Caco-2 (cell line): ENCODE measurements around the gene DEPDC5. TPM values are rescaled to one million over a fixed set of nuclear protein-coding genes. Genes with fewer than 3 reads are reported as not detected.

Source experiments
- BruUV-seq: library from RNA; stranded (reverse); fragments of 400-500 nt; replicated peaks from 2 replicates; lab custom pipeline; 2021; lab: Mats Ljungman, UMichigan
- CTCF ChIA-PET: fragments of 300-600 bp; sonication (Branson Sonifier 250); formaldehyde crosslinking; loops from one replicate; lab custom pipeline; 2022; ENCODE audit warnings: antibody characterized with exemption; lab: Charles Lee
- POLR2A ChIA-PET: fragments of 300-600 bp; sonication (Branson Sonifier 250); formaldehyde crosslinking; loops from one replicate; lab custom pipeline; 2022; ENCODE audit warnings: antibody characterized with exemption; lab: Charles Lee
- DNase-seq, 2 experiments: peaks; one replicate each; pipeline versions ENCODE4 v3.0.0 to v3.0.0-alpha.2; 2020 to 2022
- H3K27me3 ChIP-seq: replicated peaks from 2 replicates; pipeline ENCODE4 v1.6.0; 2011; ENCODE audit warnings: low read length; ENCODE audit not compliant: control insufficient read depth, insufficient read depth
- H3K36me3 ChIP-seq: 2 replicates; pipeline ENCODE4 v1.5.1; 2011; ENCODE audit warnings: low read length; ENCODE audit not compliant: control insufficient read depth, insufficient read depth
- H3K4me1 ChIP-seq: fragments of 250-450 bp; sonication (Bioruptor Pico); 2 replicates; pipeline ENCODE4 v1.5.1; 2020; ENCODE audit warnings: mild to moderate bottlenecking
- H3K4me3 ChIP-seq: 2 replicates; pipeline ENCODE4 v1.5.1; 2011; ENCODE audit warnings: low read depth, mild to moderate bottlenecking, control low read depth, low read length
- H3K9me3 ChIP-seq: fragments of 250-450 bp; sonication (Bioruptor Pico); 2 replicates; pipeline ENCODE4 v1.5.1; 2020; ENCODE audit warnings: mild to moderate bottlenecking, moderate library complexity
- H3K27ac Mint-ChIP-seq: one replicate; pipeline ENCODE4 v1.8.0; 2022; ENCODE audit warnings: mixed read lengths; ENCODE audit not compliant: unreplicated experiment
- H3K27me3 Mint-ChIP-seq: one replicate; pipeline ENCODE4 v1.8.0; 2022; ENCODE audit warnings: mixed read lengths; ENCODE audit not compliant: insufficient read depth, unreplicated experiment
- H3K36me3 Mint-ChIP-seq: one replicate; pipeline ENCODE4 v1.8.0; 2022; ENCODE audit warnings: mild to moderate bottlenecking, mixed read lengths; ENCODE audit not compliant: insufficient read depth, unreplicated experiment
- H3K4me1 Mint-ChIP-seq: one replicate; pipeline ENCODE4 v1.8.0; 2022; ENCODE audit warnings: low read depth, mixed read lengths; ENCODE audit not compliant: unreplicated experiment
- H3K4me3 Mint-ChIP-seq: one replicate; pipeline ENCODE4 v1.8.0; 2022; ENCODE audit warnings: mild to moderate bottlenecking, moderate library complexity, mixed read lengths; ENCODE audit not compliant: unreplicated experiment
- H3K9me3 Mint-ChIP-seq: one replicate; pipeline ENCODE4 v1.8.0; 2022; ENCODE audit warnings: mixed read lengths; ENCODE audit not compliant: unreplicated experiment
- intact Hi-C: fragments of 100-400 bp; cut with micrococcal nuclease; formaldehyde crosslinking; loops from one replicate; pipeline ENCODE4 v1.10.0; 2022; ENCODE audit not compliant: unreplicated experiment
- total RNA-seq: library from RNA; stranded (reverse); gene quantifications from 2 replicates; pipeline ENCODE4 v1.2.3, GENCODE V29; 2022
- TF ChIP-seq, protein P1 (sequence below), 2 experiments: fragments of 200-600 bp in 1 of 2; IDR thresholded peaks; 1 replicate in 1 of 2; 2 replicates in 1 of 2; pipeline versions ENCODE4 v1.5.1 to v1.8.0; 2011 to 2022; ENCODE audit warnings: antibody characterized with exemption in 1 of 2, control low read depth in 1 of 2, inconsistent platforms in 1 of 2, low read depth in 1 of 2, low read length in 1 of 2, mild to moderate bottlenecking in 1 of 2, moderate library complexity in 1 of 2; ENCODE audit not compliant: insufficient read depth in 1 of 2, severe bottlenecking in 1 of 2, unreplicated experiment in 1 of 2

The DEPDC5 gene
- total RNA-seq, 1 experiment from 2014 or later, result 19.4 TPM

GRCh38 chr22:31742682-31743081 lies 11.1 kb upstream of the DEPDC5 start:
- TF ChIP-seq, protein P1, sequence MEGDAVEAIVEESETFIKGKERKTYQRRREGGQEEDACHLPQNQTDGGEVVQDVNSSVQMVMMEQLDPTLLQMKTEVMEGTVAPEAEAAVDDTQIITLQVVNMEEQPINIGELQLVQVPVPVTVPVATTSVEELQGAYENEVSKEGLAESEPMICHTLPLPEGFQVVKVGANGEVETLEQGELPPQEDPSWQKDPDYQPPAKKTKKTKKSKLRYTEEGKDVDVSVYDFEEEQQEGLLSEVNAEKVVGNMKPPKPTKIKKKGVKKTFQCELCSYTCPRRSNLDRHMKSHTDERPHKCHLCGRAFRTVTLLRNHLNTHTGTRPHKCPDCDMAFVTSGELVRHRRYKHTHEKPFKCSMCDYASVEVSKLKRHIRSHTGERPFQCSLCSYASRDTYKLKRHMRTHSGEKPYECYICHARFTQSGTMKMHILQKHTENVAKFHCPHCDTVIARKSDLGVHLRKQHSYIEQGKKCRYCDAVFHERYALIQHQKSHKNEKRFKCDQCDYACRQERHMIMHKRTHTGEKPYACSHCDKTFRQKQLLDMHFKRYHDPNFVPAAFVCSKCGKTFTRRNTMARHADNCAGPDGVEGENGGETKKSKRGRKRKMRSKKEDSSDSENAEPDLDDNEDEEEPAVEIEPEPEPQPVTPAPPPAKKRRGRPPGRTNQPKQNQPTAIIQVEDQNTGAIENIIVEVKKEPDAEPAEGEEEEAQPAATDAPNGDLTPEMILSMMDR (IDR thresholded peaks at IDR 0.05; ENCODE audit: insufficient read depth in 1 of 2, low read depth in 1 of 2, low read length in 1 of 2, severe bottlenecking in 1 of 2, unreplicated experiment in 1 of 2), result no peak
- Histone ChIP-seq H3K36me3 (no peaks in the 10 kb centered on the region; the same call in 1 of the 2 replicates), H3K4me1 (peaks cover 10% of the 10 kb centered on the region; the same call in 1 of the 2 replicates), H3K4me3 (no peak overlapping the region), H3K27me3 (no peaks in the 10 kb centered on the region), H3K9me3 (no peaks in the 10 kb centered on the region)
- Mint-ChIP-seq H3K27ac (no peak overlapping the region), H3K36me3 (peaks cover 30% of the 10 kb centered on the region), H3K4me3 (no peak overlapping the region), H3K9me3 (no peaks in the 10 kb centered on the region), H3K4me1 (peaks cover 5% of the 10 kb centered on the region), H3K27me3 (no peaks in the 10 kb centered on the region)
- DNase-seq, result no peak
- intact Hi-C loops, result no loop called here
- ChIA-PET POLR2A (no interaction called here), CTCF (no interaction called here)
- BruUV-seq, result no TSS peak

DNA sequence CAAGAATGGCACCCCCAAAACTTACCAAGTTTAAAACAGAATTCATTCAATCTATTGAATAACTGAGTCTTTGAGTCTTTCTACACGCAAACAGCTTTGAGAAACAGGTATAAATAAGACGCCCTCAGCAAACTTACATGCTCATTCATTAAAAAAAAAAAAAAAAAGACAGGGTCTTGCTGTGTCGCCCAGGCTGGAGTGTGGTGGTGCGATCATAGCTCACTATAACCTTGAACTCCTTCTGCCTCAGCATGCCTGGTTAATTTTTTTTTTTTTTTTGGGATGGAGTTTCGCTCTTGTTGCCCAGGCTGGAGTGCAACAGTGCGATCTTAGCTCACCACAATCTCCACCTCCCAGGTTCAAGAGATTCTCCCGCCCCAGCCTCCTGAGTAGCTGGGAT lies 9.9 kb upstream of the DEPDC5 start:
- intact Hi-C loops, result no loop called here
- H3K4me3 Mint-ChIP-seq, result no peak overlapping the region
- Histone ChIP-seq H3K4me1 (peaks cover 17% of the 10 kb centered on the region), H3K27me3 (no peaks in the 10 kb centered on the region), H3K9me3 (no peaks in the 10 kb centered on the region), H3K4me3 (no peak overlapping the region), H3K36me3 (no peaks in the 10 kb centered on the region; the same call in 1 of the 2 replicates)
- no peak overlapping the region for H3K27ac Mint-ChIP-seq
- no peaks in the 10 kb centered on the region for H3K9me3 Mint-ChIP-seq
- no peak for DNase-seq
- no peaks in the 10 kb centered on the region for H3K27me3 Mint-ChIP-seq
- H3K4me1 Mint-ChIP-seq, result no peaks in the 10 kb centered on the region
- ChIA-PET CTCF (interaction anchor here (0.7 kb wide), 1 partner anchor 226 kb away, joined by 3 read pairs; no protein-coding TSS in a partner anchor), POLR2A (interaction anchor here (0.6 to 0.7 kb wide), 2 partner anchors 83 to 186 kb away, joined by 5 to 7 read pairs; no protein-coding TSS in a partner anchor)
- BruUV-seq, result no TSS peak
- H3K36me3 Mint-ChIP-seq, result peaks cover 24% of the 10 kb centered on the region
- TF ChIP-seq, protein P1 (IDR thresholded peaks at IDR 0.05; ENCODE audit: insufficient read depth in 1 of 2, low read depth in 1 of 2, low read length in 1 of 2, severe bottlenecking in 1 of 2, unreplicated experiment in 1 of 2), result no peak

GRCh38 chr22:31747441-31747840 lies 6.4 kb upstream of the DEPDC5 start:
- Histone ChIP-seq H3K36me3 (no peaks in the 10 kb centered on the region), H3K9me3 (no peaks in the 10 kb centered on the region), H3K4me1 (peaks cover 23% of the 10 kb centered on the region), H3K4me3 (no peak overlapping the region), H3K27me3 (no peaks in the 10 kb centered on the region)
- BruUV-seq, result no TSS peak
- Mint-ChIP-seq H3K4me3 (no peak overlapping the region), H3K4me1 (peaks cover 7% of the 10 kb centered on the region), H3K27me3 (no peaks in the 10 kb centered on the region), H3K27ac (no peak overlapping the region), H3K9me3 (no peaks in the 10 kb centered on the region), H3K36me3 (peaks cover 17% of the 10 kb centered on the region)
- TF ChIP-seq, protein P1 (IDR thresholded peaks at IDR 0.05; ENCODE audit: insufficient read depth in 1 of 2, low read depth in 1 of 2, low read length in 1 of 2, severe bottlenecking in 1 of 2, unreplicated experiment in 1 of 2), result no peak
- DNase-seq, result no peak
- ChIA-PET CTCF (no interaction called here), POLR2A (no interaction called here)
- intact Hi-C loops, result no loop called here
